IMR-90 (cell line): ENCODE measurements around the gene NSUN7.

Experiments
- CHD1 ChIP-seq: IDR thresholded peaks from 2 replicates; pipeline ENCODE4 v1.6.1; 2012; ENCODE audit warnings: low read depth, low read length, improper control_type of control experiment
- CTCF ChIP-seq: conservative IDR thresholded peaks from 2 replicates; pipeline ENCODE4 v1.5.1; 2012; ENCODE audit warnings: mild to moderate bottlenecking, low read depth, low read length, improper control_type of control experiment
- MAZ ChIP-seq: IDR thresholded peaks from 2 replicates; pipeline ENCODE4 v1.6.1; 2012; ENCODE audit warnings: low read depth, mild to moderate bottlenecking, low read length, improper control_type of control experiment, moderate library complexity, borderline replicate concordance
- POLR2A ChIP-seq: IDR thresholded peaks from 2 replicates; pipeline ENCODE4 v1.6.1; 2012; ENCODE audit warnings: mild to moderate bottlenecking, low read depth, low read length
- RAD21 ChIP-seq: IDR thresholded peaks from 2 replicates; pipeline ENCODE4 v1.6.1; 2012; ENCODE audit warnings: low read length, improper control_type of control experiment
- RFX5 ChIP-seq: IDR thresholded peaks from 2 replicates; pipeline ENCODE4 v1.8.0; 2012; ENCODE audit warnings: low read depth, mild to moderate bottlenecking, low read length, moderate library complexity

- TF ChIP-seq CTCF: no peak
- no peak for TF ChIP-seq POLR2A
- no peak for TF ChIP-seq MAZ
- no peak for TF ChIP-seq RAD21
- TF ChIP-seq CHD1: no peak
- no peak for TF ChIP-seq RFX5
These were observed 5.5 kb upstream of the NSUN7 start for GRCh38 chr4:40744218-40744617.
